GM19328 (cell line): Measurements from ENCODE around the gene HSPB9.
"Not testable (repeated sequence)": the region's sequence is repeated elsewhere in the genome, so short reads cannot be mapped to it uniquely, and the experiment has no call there.

Experiments
- ATAC-seq: cut with Tn5 transposase; IDR thresholded peaks from one replicate; pipeline ENCODE4 v1.9.1; 2021; ENCODE audit warnings: mild to moderate bottlenecking, moderate library complexity; ENCODE audit not compliant: unreplicated experiment

The HSPB9 gene

GRCh38 chr17:42140690-42141089, 18.1 kb downstream of the HSPB9 start:
- not testable (repeated sequence) for ATAC-seq

GRCh38 chr17:42141382-42141781, 18.8 kb downstream of the HSPB9 start:
- no peak for ATAC-seq

GRCh38 chr17:42142371-42142896, 19.8 kb downstream of the HSPB9 start:
- no peak for ATAC-seq

GRCh38 chr17:42143138-42143537, 20.5 kb downstream of the HSPB9 start:
- not testable (repeated sequence) for ATAC-seq

GRCh38 chr17:42146911-42147607, 24.5 kb downstream of the HSPB9 start:
- no peak for ATAC-seq

GRCh38 chr17:42153919-42154742, 31.5 kb downstream of the HSPB9 start:
- no peak for ATAC-seq

GRCh38 chr17:42155614-42156045, 33.0 kb downstream of the HSPB9 start:
- no peak for ATAC-seq

- no peak for ATAC-seq
These were observed 37.4 kb downstream of the HSPB9 start for GRCh38 chr17:42159796-42160530.

- ATAC-seq = no peak
These were observed 37.9 kb downstream of the HSPB9 start for GRCh38 chr17:42160531-42160910.

- no peak for ATAC-seq
These were observed 40.5 kb downstream of the HSPB9 start for GRCh38 chr17:42163113-42163512.

- ATAC-seq = no peak
These were observed 41.2 kb downstream of the HSPB9 start for GRCh38 chr17:42163696-42164407.

- no peak for ATAC-seq
These were observed 43.1 kb downstream of the HSPB9 start for GRCh38 chr17:42165751-42166150.

- ATAC-seq = no peak
These were observed 43.7 kb downstream of the HSPB9 start for GRCh38 chr17:42166196-42166763.

GRCh38 chr17:42167807-42168206, 45.2 kb downstream of the HSPB9 start:
- no peak for ATAC-seq

- ATAC-seq = no peak
These were observed 46.7 kb downstream of the HSPB9 start for GRCh38 chr17:42169351-42169750.

GRCh38 chr17:42171831-42172230, 49.2 kb downstream of the HSPB9 start:
- no peak for ATAC-seq
